Measurements from ENCODE around the gene HPS1. TPM values are rescaled to one million over a fixed set of nuclear protein-coding genes. Genes with fewer than 3 reads are reported as not detected.

Gene HPS1
- total RNA-seq, 1 donor, result 52.1 TPM

DNA sequence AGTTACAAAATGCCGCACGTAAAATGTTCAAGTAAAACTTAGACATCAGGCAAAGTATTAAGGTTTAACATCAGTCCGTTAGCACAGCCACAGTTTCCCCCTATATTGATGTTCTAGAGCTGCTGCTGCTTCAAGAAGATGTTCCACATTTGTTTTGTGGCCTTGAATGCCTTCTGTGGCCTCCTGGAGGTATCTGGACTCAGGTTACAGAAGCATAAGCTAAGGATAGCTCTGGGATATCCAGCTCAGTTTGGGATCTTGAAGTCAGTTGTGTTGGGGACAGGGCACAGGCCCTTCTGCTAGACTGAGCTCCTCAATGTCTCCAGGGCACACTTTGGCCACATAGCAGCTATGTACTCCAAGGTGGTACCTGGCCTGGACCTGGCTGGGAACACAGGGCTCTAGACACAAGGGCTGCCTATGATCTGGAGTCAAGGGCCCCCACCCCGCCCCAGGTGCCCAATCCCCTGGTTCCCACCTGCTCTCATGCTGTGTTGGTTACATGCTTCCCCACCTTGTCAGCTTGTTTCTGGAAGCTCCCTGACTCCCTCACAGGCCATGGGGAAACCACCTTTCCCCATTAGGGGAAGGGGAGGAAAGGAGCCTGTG is 36.5 kb downstream of the HPS1 start:
- no peak overlapping the region for H3K4me2 ChIP-seq (ENCODE audit: insufficient read depth, low read length)
- no peaks in the 10 kb centered on the region for H3K27me3 ChIP-seq (ENCODE audit: insufficient read depth, low read length)
- H2AFZ ChIP-seq (ENCODE audit: low read length), result no peak overlapping the region
- no peaks in the 10 kb centered on the region for H3K9me3 ChIP-seq (ENCODE audit: low read depth, low read length)
- TF ChIP-seq, protein P1, sequence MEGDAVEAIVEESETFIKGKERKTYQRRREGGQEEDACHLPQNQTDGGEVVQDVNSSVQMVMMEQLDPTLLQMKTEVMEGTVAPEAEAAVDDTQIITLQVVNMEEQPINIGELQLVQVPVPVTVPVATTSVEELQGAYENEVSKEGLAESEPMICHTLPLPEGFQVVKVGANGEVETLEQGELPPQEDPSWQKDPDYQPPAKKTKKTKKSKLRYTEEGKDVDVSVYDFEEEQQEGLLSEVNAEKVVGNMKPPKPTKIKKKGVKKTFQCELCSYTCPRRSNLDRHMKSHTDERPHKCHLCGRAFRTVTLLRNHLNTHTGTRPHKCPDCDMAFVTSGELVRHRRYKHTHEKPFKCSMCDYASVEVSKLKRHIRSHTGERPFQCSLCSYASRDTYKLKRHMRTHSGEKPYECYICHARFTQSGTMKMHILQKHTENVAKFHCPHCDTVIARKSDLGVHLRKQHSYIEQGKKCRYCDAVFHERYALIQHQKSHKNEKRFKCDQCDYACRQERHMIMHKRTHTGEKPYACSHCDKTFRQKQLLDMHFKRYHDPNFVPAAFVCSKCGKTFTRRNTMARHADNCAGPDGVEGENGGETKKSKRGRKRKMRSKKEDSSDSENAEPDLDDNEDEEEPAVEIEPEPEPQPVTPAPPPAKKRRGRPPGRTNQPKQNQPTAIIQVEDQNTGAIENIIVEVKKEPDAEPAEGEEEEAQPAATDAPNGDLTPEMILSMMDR (IDR thresholded peaks at IDR 0.05; ENCODE audit: extremely low read depth, low read depth, low read length), result no peak
- no peak overlapping the region for H3K4me3 ChIP-seq (ENCODE audit: insufficient read depth, low read length)
- H3K79me2 ChIP-seq (ENCODE audit: insufficient read depth, low read length), result peaks cover 10% of the 10 kb centered on the region
- DNase-seq (ENCODE audit: insufficient read length, low spot score, missing footprints), result no peak
- no peak overlapping the region for H3K27ac ChIP-seq (ENCODE audit: low read depth, low read length)
- peaks cover 10% of the 10 kb centered on the region for H3K4me1 ChIP-seq (ENCODE audit: insufficient read depth, low read length)
- H4K20me1 ChIP-seq (ENCODE audit: insufficient read depth, low read length), result no peaks in the 10 kb centered on the region
- peaks cover 5% of the 10 kb centered on the region for H3K36me3 ChIP-seq (ENCODE audit: insufficient read depth, low read length)

DNA sequence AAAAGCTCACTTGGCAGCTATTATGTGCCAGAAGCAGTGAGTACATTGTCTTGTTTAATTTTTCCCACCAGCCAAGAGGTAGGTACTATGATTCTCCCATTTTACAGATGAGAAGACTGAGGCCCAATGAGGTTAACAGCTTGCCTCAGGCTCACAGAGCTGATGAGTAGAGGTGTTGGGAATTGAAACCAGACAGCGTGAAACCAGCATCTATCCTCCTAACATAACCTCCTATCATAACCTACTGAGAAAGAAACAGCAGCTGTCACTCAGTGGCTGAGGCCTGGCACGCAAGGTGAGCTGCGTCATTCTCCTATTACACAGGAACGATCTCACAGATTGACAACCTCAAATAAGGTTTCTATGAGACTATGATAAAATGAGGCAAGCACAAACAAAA is 37.9 kb downstream of the HPS1 start:
- no peak overlapping the region for H3K4me3 ChIP-seq (ENCODE audit: insufficient read depth, low read length)
- H3K4me2 ChIP-seq (ENCODE audit: insufficient read depth, low read length), result no peak overlapping the region
- no peaks in the 10 kb centered on the region for H3K27me3 ChIP-seq (ENCODE audit: insufficient read depth, low read length)
- peaks cover 5% of the 10 kb centered on the region for H3K36me3 ChIP-seq (ENCODE audit: insufficient read depth, low read length)
- TF ChIP-seq, protein P1 (IDR thresholded peaks at IDR 0.05; ENCODE audit: extremely low read depth, low read depth, low read length), result no peak
- no peak overlapping the region for H2AFZ ChIP-seq (ENCODE audit: low read length)
- H3K9me3 ChIP-seq (ENCODE audit: low read depth, low read length), result no peaks in the 10 kb centered on the region
- DNase-seq (ENCODE audit: insufficient read length, low spot score, missing footprints), result no peak
- H3K79me2 ChIP-seq (ENCODE audit: insufficient read depth, low read length), result no peaks in the 10 kb centered on the region
- H3K4me1 ChIP-seq (ENCODE audit: insufficient read depth, low read length), result peaks cover 14% of the 10 kb centered on the region
- H4K20me1 ChIP-seq (ENCODE audit: insufficient read depth, low read length), result no peaks in the 10 kb centered on the region
- H3K27ac ChIP-seq (ENCODE audit: low read depth, low read length), result no peak overlapping the region

DNA sequence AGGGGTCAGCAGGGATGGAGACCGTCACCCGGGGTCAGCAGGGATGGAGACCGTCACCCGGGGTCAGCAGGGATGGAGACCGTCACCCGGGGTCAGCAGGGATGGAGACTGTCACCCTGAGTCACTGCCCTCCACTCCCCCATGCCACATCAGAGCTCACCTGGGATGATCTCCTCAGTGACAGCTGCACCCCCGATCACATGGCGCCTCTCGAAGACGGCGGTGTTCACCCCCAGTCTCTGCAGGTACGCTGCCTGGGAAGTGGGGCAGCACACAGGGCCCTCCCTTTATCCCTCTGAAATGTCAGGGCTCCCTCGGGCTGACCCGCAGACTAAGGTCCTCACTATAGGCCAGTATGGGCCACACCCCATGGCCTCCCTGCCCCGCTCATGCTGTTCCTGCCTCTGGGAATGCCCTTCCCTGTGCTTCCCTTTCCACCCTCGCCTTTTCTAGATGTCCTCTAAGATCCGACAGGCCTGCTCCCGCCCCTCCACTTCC is 38.9 kb downstream of the HPS1 start:
- DNase-seq (ENCODE audit: insufficient read length, low spot score, missing footprints), result no peak
- no peak overlapping the region for H2AFZ ChIP-seq (ENCODE audit: low read length)
- peaks cover 5% of the 10 kb centered on the region for H3K36me3 ChIP-seq (ENCODE audit: insufficient read depth, low read length)
- peaks cover 21% of the 10 kb centered on the region for H3K4me1 ChIP-seq (ENCODE audit: insufficient read depth, low read length)
- H3K4me2 ChIP-seq (ENCODE audit: insufficient read depth, low read length), result no peak overlapping the region
- no peaks in the 10 kb centered on the region for H3K27me3 ChIP-seq (ENCODE audit: insufficient read depth, low read length)
- TF ChIP-seq, protein P1 (IDR thresholded peaks at IDR 0.05; ENCODE audit: extremely low read depth, low read depth, low read length), result no peak
- no peaks in the 10 kb centered on the region for H3K79me2 ChIP-seq (ENCODE audit: insufficient read depth, low read length)
- H3K4me3 ChIP-seq (ENCODE audit: insufficient read depth, low read length), result no peak overlapping the region
- no peak overlapping the region for H3K27ac ChIP-seq (ENCODE audit: low read depth, low read length)
- no peaks in the 10 kb centered on the region for H3K9me3 ChIP-seq (ENCODE audit: low read depth, low read length)
- no peaks in the 10 kb centered on the region for H4K20me1 ChIP-seq (ENCODE audit: insufficient read depth, low read length)

DNA sequence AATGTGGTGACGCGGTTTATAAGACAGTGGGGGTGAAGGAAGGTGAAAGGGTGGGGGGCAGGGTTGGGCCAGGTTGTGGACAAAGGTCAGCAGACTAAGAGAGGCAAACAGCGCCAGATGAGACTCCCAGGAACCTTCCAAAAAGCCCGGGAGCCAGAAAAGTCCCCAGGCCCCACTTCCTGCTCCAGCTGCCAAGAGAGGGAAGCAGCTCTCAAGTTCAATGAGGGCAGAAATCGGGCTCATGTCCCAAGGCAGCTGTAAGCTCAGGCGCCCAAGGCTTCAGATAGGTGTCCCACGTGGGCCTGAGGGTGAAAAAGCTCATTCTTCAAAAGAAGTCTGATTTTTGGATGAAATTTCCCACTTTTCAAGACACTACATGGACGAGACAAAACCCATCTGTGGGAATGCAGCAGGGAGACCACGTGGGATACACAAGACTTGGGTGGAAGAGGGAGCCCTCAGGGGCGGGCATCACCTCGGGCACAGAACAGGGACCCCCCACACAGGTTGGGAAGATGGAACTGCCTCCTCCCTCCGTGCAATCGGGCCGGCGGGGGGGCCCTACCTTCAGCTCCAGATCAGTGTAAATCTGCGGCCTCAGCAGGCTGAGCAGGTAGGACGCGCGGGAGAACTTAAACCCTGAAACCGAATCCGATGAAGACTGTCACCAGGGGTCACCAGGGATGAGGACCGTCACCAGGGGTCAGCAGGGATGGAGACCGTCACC is 39.6 kb downstream of the HPS1 start:
- Histone ChIP-seq H3K36me3 (ENCODE audit: insufficient read depth, low read length) (peaks cover 5% of the 10 kb centered on the region), H3K27me3 (ENCODE audit: insufficient read depth, low read length) (no peaks in the 10 kb centered on the region), H2AFZ (ENCODE audit: low read length) (no peak overlapping the region), H3K4me3 (ENCODE audit: insufficient read depth, low read length) (no peak overlapping the region), H3K79me2 (ENCODE audit: insufficient read depth, low read length) (no peaks in the 10 kb centered on the region), H3K4me2 (ENCODE audit: insufficient read depth, low read length) (no peak overlapping the region), H3K27ac (ENCODE audit: low read depth, low read length) (no peak overlapping the region), H3K4me1 (ENCODE audit: insufficient read depth, low read length) (peaks cover 21% of the 10 kb centered on the region), H4K20me1 (ENCODE audit: insufficient read depth, low read length) (no peaks in the 10 kb centered on the region), H3K9me3 (ENCODE audit: low read depth, low read length) (no peaks in the 10 kb centered on the region)
- TF ChIP-seq, protein P1 (IDR thresholded peaks at IDR 0.05; ENCODE audit: extremely low read depth, low read depth, low read length), result no peak
- no peak for DNase-seq (ENCODE audit: insufficient read length, low spot score, missing footprints)
